GM21737 (cell line): Measurements from ENCODE around the gene TRPC4AP.
A peak's percentile ranks its signal among the peaks of the same experiment; 100 is the strongest.

Source experiments
- ATAC-seq: cut with Tn5 transposase; IDR thresholded peaks from one replicate; pipeline ENCODE4 v1.9.1; 2021; ENCODE audit warnings: mild to moderate bottlenecking, moderate library complexity; ENCODE audit not compliant: unreplicated experiment

Gene TRPC4AP

GRCh38 chr20:34971561-34972235 lies 120.9 kb downstream of the TRPC4AP start:
- ATAC-seq = no peak

- ATAC-seq = no peak
These were observed 121.6 kb downstream of the TRPC4AP start for GRCh38 chr20:34970846-34971560.

- no peak for ATAC-seq
These were observed 122.3 kb downstream of the TRPC4AP start for GRCh38 chr20:34970193-34970840.

- no peak for ATAC-seq
These were observed 124.4 kb downstream of the TRPC4AP start for GRCh38 chr20:34968042-34968775.

GRCh38 chr20:34967421-34967820 lies 125.2 kb downstream of the TRPC4AP start:
- no peak for ATAC-seq

- no peak for ATAC-seq
These were observed 127.6 kb downstream of the TRPC4AP start for GRCh38 chr20:34965051-34965450.

GRCh38 chr20:34964486-34964885 lies 128.1 kb downstream of the TRPC4AP start:
- ATAC-seq = no peak

GRCh38 chr20:34956751-34957472 lies 135.7 kb downstream of the TRPC4AP start:
- ATAC-seq = no peak

- ATAC-seq = no peak
These were observed 136.6 kb downstream of the TRPC4AP start for GRCh38 chr20:34956041-34956458.

GRCh38 chr20:34955231-34956040 lies 137.2 kb downstream of the TRPC4AP start, which contains the start of the genes GSS and MYH7B:
Gene GSS (minus strand): TSS chr20:34955806. CDS start chr20:34951852, 3,954 bp downstream.
Gene MYH7B (plus strand): TSS chr20:34955868. CDS start chr20:34978006, 22,138 bp downstream.
- ATAC-seq = peak; percentile 84

GRCh38 chr20:34954904-34955230 lies 137.7 kb downstream of the TRPC4AP start:
- no peak for ATAC-seq

GRCh38 chr20:34953960-34954359 lies 138.6 kb downstream of the TRPC4AP start:
- ATAC-seq = no peak

- no peak for ATAC-seq
These were observed 139.9 kb downstream of the TRPC4AP start for GRCh38 chr20:34952671-34953070.
